HepG2 (cell line): ENCODE results near the gene MECR. TPM values are rescaled to one million over a fixed set of nuclear protein-coding genes. Genes with fewer than 3 reads are reported as not detected.

Experiments used
- ARNT2 ChIP-seq: sonication (generic); formaldehyde crosslinking; IDR thresholded peaks from 2 replicates; pipeline ENCODE4 v1.8.0; 2022; ENCODE audit warnings: mild to moderate bottlenecking, low read depth, missing genetic modification reagents, moderate library complexity
- CENPT ChIP-seq: sonication (generic); formaldehyde crosslinking; IDR thresholded peaks from 2 replicates; pipeline ENCODE4 v1.8.0; 2022; ENCODE audit warnings: low read depth, mild to moderate bottlenecking, moderate library complexity, missing genetic modification reagents
- HNRNPH1 ChIP-seq: fragments of 200-400 bp; formaldehyde crosslinking; optimal IDR thresholded peaks from 2 replicates; pipeline ENCODE3; 2017; ENCODE audit warnings: mild to moderate bottlenecking, low read depth, low read length
- KDM2A ChIP-seq: sonication (generic); formaldehyde crosslinking; IDR thresholded peaks from 2 replicates; pipeline ENCODE4 v1.4.0; 2020; ENCODE audit warnings: low read depth, missing genetic modification reagents, borderline replicate concordance
- NR1H2 ChIP-seq: sonication (generic); formaldehyde crosslinking; IDR thresholded peaks from 2 replicates; pipeline ENCODE4 v1.8.1; 2022; ENCODE audit warnings: low read depth, missing genetic modification reagents, borderline replicate concordance
- PHF8 ChIP-seq: sonication (generic); formaldehyde crosslinking; IDR thresholded peaks from 2 replicates; pipeline ENCODE4 v1.5.0; 2020; ENCODE audit warnings: missing genetic modification reagents
- SIX1 ChIP-seq: sonication (generic); formaldehyde crosslinking; IDR thresholded peaks from 2 replicates; pipeline ENCODE4 v1.4.0; 2020; ENCODE audit warnings: missing genetic modification reagents, borderline replicate concordance
- SOX6 ChIP-seq, 2 experiments: fragments of 450-650 bp in 1 of 2; sonication (generic) in 1 of 2; formaldehyde crosslinking in 1 of 2; IDR thresholded peaks; 2 replicates each; pipeline versions ENCODE4 v1.4.0 to v1.6.1; 2017 to 2020; ENCODE audit warnings: antibody characterized with exemption in 1 of 2, mild to moderate bottlenecking in 1 of 2, missing genetic modification reagents in 1 of 2
- STAG1 ChIP-seq: sonication (generic); formaldehyde crosslinking; IDR thresholded peaks from 2 replicates; pipeline ENCODE4 v1.4.0; 2020; ENCODE audit warnings: missing genetic modification reagents
- STAT5B ChIP-seq: sonication (generic); formaldehyde crosslinking; IDR thresholded peaks from 2 replicates; pipeline ENCODE4 v1.4.0; 2020; ENCODE audit warnings: missing genetic modification reagents
- U2AF2 ChIP-seq: fragments of 200-400 bp; formaldehyde crosslinking; IDR thresholded peaks from 2 replicates; pipeline ENCODE4 v1.6.1; 2017; ENCODE audit warnings: low read depth, mild to moderate bottlenecking, low read length
- ZBTB20 ChIP-seq: sonication (generic); formaldehyde crosslinking; IDR thresholded peaks from 2 replicates; pipeline ENCODE4 v1.8.1; 2023; ENCODE audit warnings: missing genetic modification reagents, low read depth, mild to moderate bottlenecking, borderline replicate concordance
- ZNF296 ChIP-seq: sonication (generic); formaldehyde crosslinking; conservative IDR thresholded peaks from 2 replicates; pipeline ENCODE4 v1.5.0; 2020; ENCODE audit warnings: mild to moderate bottlenecking, missing genetic modification reagents
- ZNF30 ChIP-seq: sonication (generic); formaldehyde crosslinking; IDR thresholded peaks from 2 replicates; pipeline ENCODE4 v1.5.0; 2020; ENCODE audit warnings: mild to moderate bottlenecking, missing genetic modification reagents
- ZNF468 ChIP-seq: sonication (generic); formaldehyde crosslinking; IDR thresholded peaks from 2 replicates; pipeline ENCODE4 v1.8.0; 2022; ENCODE audit warnings: mild to moderate bottlenecking, moderate library complexity, missing genetic modification reagents
- ZNF614 ChIP-seq: IDR thresholded peaks from 2 replicates; pipeline ENCODE4 v1.6.1; 2018; ENCODE audit warnings: missing biosample characterization, missing genetic modification reagents, inconsistent platforms, borderline replicate concordance
- polyA plus RNA-seq, 8 experiments: library from polyadenylated mRNA; depleted of rRNA in 3 of 8; stranded (reverse) in 7 of 8; unstranded in 1 of 8; fragments of >200 nt; fragmentation: Illumina TruSeq in 4 of 8; extraction: Trizol in 4 of 8; gene quantifications; 2 replicates each; pipeline versions ENCODE4 v1.2.1 to v1.2.3, GENCODE V29; 2011 to 2016; ENCODE audit warnings: low read depth in 4 of 8, missing spikeins in 1 of 8, mixed read lengths in 1 of 8; ENCODE audit not compliant: insufficient read depth in 1 of 8
- total RNA-seq, 5 experiments: library from RNA; depleted of rRNA; stranded (reverse); fragments of >200 nt; fragmentation: Illumina TruSeq; extraction: Trizol; gene quantifications; 2 replicates each; pipeline ENCODE4 v1.2.3, GENCODE V29; 2016; ENCODE audit warnings: low read depth in 1 of 5
- TF ChIP-seq, protein P1 (sequence below): IDR thresholded peaks from 2 replicates; pipeline ENCODE4 v1.6.1; 2016; ENCODE audit warnings: mild to moderate bottlenecking, missing biosample characterization, missing genetic modification reagents
- TF ChIP-seq, protein P2 (sequence below): sonication (generic); formaldehyde crosslinking; IDR thresholded peaks from 2 replicates; pipeline ENCODE4 v1.4.0; 2020; ENCODE audit warnings: missing genetic modification reagents
- TF ChIP-seq, protein P3 (sequence below): sonication (generic); formaldehyde crosslinking; IDR thresholded peaks from 2 replicates; pipeline ENCODE4 v1.5.0; 2020; ENCODE audit warnings: mild to moderate bottlenecking, missing genetic modification reagents, borderline replicate concordance

Gene MECR
- total and polyA plus RNA-seq, 2 of the 13 experiments (the other 11 are each of a cell fraction or from before 2014, with no cell fraction given): 18.8 to 24.9 TPM

DNA sequence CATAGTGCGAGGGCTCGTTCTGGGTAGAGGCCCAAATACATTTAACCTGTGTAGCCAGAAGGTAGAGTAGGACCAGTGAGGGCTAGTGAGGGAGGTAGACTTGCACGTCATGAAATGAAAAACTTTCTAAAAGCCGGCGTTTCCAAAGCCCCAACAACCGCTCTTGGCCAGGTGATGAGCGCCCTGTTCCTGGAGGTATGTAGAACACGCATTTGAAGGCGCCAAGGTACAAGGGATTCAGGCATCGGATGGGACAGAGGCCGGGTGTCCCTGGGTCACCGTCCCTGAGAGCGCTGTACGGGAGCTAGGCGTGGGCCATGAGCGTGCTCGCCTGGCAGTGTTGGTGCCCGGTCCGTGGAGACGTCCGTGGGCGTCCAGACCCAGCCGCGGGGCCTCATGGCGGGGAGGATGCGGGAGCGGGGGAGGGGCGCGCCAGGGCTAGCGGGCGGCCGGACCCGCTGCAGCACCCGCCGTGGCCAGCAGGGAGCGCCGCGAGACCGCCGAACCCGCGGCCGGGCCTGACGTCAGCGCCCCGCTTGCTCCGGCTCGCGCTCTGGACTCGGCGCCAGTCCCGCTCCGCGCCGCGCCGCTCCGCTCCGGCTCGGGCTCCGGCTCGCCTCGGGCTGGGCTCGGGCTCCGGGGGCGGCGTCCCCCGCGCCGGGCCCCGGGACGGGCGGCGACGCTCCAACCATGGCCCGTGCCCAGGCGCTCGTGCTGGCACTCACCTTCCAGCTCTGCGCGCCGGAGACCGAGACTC, 5.4 kb upstream of the MECR start, which contains the start of gene PTPRU (continued):
- TF ChIP-seq KDM2A (CRISPR knock-in tag) (0 out of 2 replicates have a peak, but pooled peaks have one; percentile 11), ARNT2 (CRISPR knock-in tag) (peak; percentile 68; the same call in 1 of the 2 replicates), CENPT (CRISPR knock-in tag) (0 out of 2 replicates have a peak, but pooled peaks have one; percentile 63), SIX1 (CRISPR knock-in tag) (no peak), ZNF468 (no peak), ZNF30 (CRISPR knock-in tag) (no peak), STAG1 (CRISPR knock-in tag) (peak; percentile 82), HNRNPH1 (no peak), ZNF614 (CRISPR knock-in tag) (0 out of 2 replicates have a peak, but pooled peaks have one; percentile 13), SOX6 (IDR thresholded peaks at IDR 0.05) (no peak), SOX6 (CRISPR knock-in tag; IDR thresholded peaks at IDR 0.05) (no peak), ZBTB20 (CRISPR knock-in tag) (no peak), PHF8 (CRISPR knock-in tag) (no peak), STAT5B (no peak), ZNF296 (no peak), U2AF2 (no peak), NR1H2 (CRISPR knock-in tag) (no peak)
- TF ChIP-seq, protein P1, sequence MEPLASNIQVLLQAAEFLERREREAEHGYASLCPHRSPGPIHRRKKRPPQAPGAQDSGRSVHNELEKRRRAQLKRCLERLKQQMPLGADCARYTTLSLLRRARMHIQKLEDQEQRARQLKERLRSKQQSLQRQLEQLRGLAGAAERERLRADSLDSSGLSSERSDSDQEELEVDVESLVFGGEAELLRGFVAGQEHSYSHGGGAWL (CRISPR knock-in tag): 0 out of 2 replicates have a peak, but pooled peaks have one; percentile 23
- TF ChIP-seq, protein P2, sequence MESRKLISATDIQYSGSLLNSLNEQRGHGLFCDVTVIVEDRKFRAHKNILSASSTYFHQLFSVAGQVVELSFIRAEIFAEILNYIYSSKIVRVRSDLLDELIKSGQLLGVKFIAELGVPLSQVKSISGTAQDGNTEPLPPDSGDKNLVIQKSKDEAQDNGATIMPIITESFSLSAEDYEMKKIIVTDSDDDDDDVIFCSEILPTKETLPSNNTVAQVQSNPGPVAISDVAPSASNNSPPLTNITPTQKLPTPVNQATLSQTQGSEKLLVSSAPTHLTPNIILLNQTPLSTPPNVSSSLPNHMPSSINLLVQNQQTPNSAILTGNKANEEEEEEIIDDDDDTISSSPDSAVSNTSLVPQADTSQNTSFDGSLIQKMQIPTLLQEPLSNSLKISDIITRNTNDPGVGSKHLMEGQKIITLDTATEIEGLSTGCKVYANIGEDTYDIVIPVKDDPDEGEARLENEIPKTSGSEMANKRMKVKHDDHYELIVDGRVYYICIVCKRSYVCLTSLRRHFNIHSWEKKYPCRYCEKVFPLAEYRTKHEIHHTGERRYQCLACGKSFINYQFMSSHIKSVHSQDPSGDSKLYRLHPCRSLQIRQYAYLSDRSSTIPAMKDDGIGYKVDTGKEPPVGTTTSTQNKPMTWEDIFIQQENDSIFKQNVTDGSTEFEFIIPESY (CRISPR knock-in tag): peak; percentile 59; the same call in 1 of the 2 replicates
- TF ChIP-seq, protein P3, sequence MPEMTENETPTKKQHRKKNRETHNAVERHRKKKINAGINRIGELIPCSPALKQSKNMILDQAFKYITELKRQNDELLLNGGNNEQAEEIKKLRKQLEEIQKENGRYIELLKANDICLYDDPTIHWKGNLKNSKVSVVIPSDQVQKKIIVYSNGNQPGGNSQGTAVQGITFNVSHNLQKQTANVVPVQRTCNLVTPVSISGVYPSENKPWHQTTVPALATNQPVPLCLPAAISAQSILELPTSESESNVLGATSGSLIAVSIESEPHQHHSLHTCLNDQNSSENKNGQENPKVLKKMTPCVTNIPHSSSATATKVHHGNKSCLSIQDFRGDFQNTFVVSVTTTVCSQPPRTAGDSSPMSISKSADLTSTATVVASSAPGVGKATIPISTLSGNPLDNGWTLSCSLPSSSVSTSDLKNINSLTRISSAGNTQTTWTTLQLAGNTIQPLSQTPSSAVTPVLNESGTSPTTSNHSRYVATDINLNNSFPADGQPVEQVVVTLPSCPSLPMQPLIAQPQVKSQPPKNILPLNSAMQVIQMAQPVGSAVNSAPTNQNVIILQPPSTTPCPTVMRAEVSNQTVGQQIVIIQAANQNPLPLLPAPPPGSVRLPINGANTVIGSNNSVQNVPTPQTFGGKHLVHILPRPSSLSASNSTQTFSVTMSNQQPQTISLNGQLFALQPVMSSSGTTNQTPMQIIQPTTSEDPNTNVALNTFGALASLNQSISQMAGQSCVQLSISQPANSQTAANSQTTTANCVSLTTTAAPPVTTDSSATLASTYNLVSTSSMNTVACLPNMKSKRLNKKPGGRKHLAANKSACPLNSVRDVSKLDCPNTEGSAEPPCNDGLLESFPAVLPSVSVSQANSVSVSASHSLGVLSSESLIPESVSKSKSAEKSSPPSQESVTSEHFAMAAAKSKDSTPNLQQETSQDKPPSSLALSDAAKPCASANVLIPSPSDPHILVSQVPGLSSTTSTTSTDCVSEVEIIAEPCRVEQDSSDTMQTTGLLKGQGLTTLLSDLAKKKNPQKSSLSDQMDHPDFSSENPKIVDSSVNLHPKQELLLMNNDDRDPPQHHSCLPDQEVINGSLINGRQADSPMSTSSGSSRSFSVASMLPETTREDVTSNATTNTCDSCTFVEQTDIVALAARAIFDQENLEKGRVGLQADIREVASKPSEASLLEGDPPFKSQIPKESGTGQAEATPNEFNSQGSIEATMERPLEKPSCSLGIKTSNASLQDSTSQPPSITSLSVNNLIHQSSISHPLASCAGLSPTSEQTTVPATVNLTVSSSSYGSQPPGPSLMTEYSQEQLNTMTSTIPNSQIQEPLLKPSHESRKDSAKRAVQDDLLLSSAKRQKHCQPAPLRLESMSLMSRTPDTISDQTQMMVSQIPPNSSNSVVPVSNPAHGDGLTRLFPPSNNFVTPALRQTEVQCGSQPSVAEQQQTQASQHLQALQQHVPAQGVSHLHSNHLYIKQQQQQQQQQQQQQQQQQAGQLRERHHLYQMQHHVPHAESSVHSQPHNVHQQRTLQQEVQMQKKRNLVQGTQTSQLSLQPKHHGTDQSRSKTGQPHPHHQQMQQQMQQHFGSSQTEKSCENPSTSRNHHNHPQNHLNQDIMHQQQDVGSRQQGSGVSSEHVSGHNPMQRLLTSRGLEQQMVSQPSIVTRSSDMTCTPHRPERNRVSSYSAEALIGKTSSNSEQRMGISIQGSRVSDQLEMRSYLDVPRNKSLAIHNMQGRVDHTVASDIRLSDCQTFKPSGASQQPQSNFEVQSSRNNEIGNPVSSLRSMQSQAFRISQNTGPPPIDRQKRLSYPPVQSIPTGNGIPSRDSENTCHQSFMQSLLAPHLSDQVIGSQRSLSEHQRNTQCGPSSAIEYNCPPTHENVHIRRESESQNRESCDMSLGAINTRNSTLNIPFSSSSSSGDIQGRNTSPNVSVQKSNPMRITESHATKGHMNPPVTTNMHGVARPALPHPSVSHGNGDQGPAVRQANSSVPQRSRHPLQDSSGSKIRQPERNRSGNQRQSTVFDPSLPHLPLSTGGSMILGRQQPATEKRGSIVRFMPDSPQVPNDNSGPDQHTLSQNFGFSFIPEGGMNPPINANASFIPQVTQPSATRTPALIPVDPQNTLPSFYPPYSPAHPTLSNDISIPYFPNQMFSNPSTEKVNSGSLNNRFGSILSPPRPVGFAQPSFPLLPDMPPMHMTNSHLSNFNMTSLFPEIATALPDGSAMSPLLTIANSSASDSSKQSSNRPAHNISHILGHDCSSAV (CRISPR knock-in tag): no peak
